MM.1S (cell line): ENCODE measurements around the gene MVP.

Experiments used
- DNase-seq: peaks from one replicate; pipeline ENCODE4 v3.0.0-alpha.2; 2015
- H2AFZ ChIP-seq: fragments of 300-600 bp; sonication (generic); 2 replicates; pipeline ENCODE4 v1.6.0; 2016; ENCODE audit warnings: antibody characterized with exemption, low read length
- H3F3A ChIP-seq: fragments of 300-600 bp; sonication (generic); 2 replicates; pipeline ENCODE4 v1.6.1; 2016; ENCODE audit warnings: mild to moderate bottlenecking, antibody characterized with exemption, low read length, moderate library complexity, mixed read lengths; ENCODE audit not compliant: insufficient read depth
- H3K27ac ChIP-seq: fragments of 300-600 bp; sonication (generic); 2 replicates; pipeline ENCODE4 v1.5.1; 2016; ENCODE audit warnings: mild to moderate bottlenecking, low read length
- H3K27me3 ChIP-seq: fragments of 300-600 bp; sonication (generic); replicated peaks from 2 replicates; pipeline ENCODE4 v1.6.0; 2016; ENCODE audit warnings: low read length; ENCODE audit not compliant: insufficient read depth
- H3K36me3 ChIP-seq: fragments of 300-600 bp; sonication (generic); replicated peaks from 2 replicates; pipeline ENCODE4 v1.6.1; 2016; ENCODE audit warnings: mild to moderate bottlenecking, low read length, mixed read lengths; ENCODE audit not compliant: insufficient read depth
- H3K4me1 ChIP-seq: fragments of 300-600 bp; sonication (generic); 2 replicates; pipeline ENCODE4 v1.6.1; 2016; ENCODE audit warnings: low read length, mixed read lengths
- H3K4me2 ChIP-seq: fragments of 300-600 bp; sonication (generic); 2 replicates; pipeline ENCODE4 v1.6.0; 2016; ENCODE audit warnings: low read depth, low read length
- H3K4me3 ChIP-seq: fragments of 300-600 bp; sonication (generic); 2 replicates; pipeline ENCODE4 v1.5.1; 2016; ENCODE audit warnings: low read length, mixed read lengths
- H3K79me2 ChIP-seq: fragments of 300-600 bp; sonication (generic); 2 replicates; pipeline ENCODE4 v1.6.1; 2016; ENCODE audit warnings: mixed run types, low read length, mixed read lengths
- H3K9ac ChIP-seq: fragments of 300-600 bp; sonication (generic); 2 replicates; pipeline ENCODE4 v1.6.1; 2016; ENCODE audit warnings: low read length, mixed read lengths
- H3K9me2 ChIP-seq: fragments of 300-600 bp; sonication (generic); replicated peaks from 2 replicates; pipeline ENCODE4 v1.6.1; 2016; ENCODE audit warnings: mild to moderate bottlenecking, low read length, mixed read lengths; ENCODE audit not compliant: insufficient read depth
- H3K9me3 ChIP-seq: fragments of 300-600 bp; sonication (generic); replicated peaks from 2 replicates; pipeline ENCODE4 v1.6.1; 2016; ENCODE audit warnings: mild to moderate bottlenecking, low read length, mixed read lengths; ENCODE audit not compliant: insufficient read depth
- H4K20me1 ChIP-seq: fragments of 300-600 bp; sonication (generic); 2 replicates; pipeline ENCODE4 v1.6.1; 2016; ENCODE audit warnings: mild to moderate bottlenecking, low read length, moderate library complexity, mixed read lengths; ENCODE audit not compliant: insufficient read depth
- EZH2 ChIP-seq: fragments of 300-600 bp; sonication (generic); optimal IDR thresholded peaks from 2 replicates; pipeline ENCODE3; 2017; ENCODE audit warnings: low read depth, mild to moderate bottlenecking, antibody characterized with exemption, low read length, mixed read lengths
- EZH2phosphoT487 ChIP-seq: fragments of 300-600 bp; sonication (generic); IDR thresholded peaks from 2 replicates; pipeline ENCODE4 v1.6.1; 2018; ENCODE audit warnings: antibody characterized with exemption, low read length
- TF ChIP-seq, protein P1 (sequence below): fragments of 300-600 bp; sonication (generic); IDR thresholded peaks from 2 replicates; pipeline ENCODE4 v1.5.1; 2016; ENCODE audit warnings: antibody characterized with exemption, low read length, mixed read lengths

The MVP gene

DNA sequence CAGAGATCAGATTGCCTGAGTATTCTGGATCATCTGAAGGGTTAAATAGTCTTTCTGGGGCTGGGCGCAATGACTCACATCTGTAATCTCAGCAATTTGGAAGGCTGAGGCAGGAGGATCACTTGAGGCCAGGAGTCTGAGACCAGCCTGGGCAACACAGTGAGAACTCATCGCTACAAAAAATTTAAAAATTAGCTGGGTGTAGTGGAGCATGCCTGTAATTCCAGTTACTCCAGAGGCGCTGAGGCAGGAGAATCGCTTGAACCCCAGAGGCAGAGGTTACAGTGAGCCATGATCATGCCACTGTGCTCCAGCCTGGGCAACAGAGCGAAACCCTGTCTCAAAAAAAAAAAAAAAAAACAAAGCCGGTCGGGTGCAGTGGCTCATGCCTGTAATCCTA is 15.7 kb downstream of the MVP start:
- H3K27me3 ChIP-seq, result no peaks in the 10 kb centered on the region
- no peak overlapping the region for H3K27ac ChIP-seq
- H4K20me1 ChIP-seq, result no peaks in the 10 kb centered on the region
- H3K79me2 ChIP-seq, result no peaks in the 10 kb centered on the region
- H3K9ac ChIP-seq, result no peak overlapping the region
- no peak for TF ChIP-seq EZH2
- TF ChIP-seq, protein P1, sequence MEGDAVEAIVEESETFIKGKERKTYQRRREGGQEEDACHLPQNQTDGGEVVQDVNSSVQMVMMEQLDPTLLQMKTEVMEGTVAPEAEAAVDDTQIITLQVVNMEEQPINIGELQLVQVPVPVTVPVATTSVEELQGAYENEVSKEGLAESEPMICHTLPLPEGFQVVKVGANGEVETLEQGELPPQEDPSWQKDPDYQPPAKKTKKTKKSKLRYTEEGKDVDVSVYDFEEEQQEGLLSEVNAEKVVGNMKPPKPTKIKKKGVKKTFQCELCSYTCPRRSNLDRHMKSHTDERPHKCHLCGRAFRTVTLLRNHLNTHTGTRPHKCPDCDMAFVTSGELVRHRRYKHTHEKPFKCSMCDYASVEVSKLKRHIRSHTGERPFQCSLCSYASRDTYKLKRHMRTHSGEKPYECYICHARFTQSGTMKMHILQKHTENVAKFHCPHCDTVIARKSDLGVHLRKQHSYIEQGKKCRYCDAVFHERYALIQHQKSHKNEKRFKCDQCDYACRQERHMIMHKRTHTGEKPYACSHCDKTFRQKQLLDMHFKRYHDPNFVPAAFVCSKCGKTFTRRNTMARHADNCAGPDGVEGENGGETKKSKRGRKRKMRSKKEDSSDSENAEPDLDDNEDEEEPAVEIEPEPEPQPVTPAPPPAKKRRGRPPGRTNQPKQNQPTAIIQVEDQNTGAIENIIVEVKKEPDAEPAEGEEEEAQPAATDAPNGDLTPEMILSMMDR, result no peak
- no peak for TF ChIP-seq EZH2phosphoT487
- H3K4me2 ChIP-seq, result no peak overlapping the region
- no peaks in the 10 kb centered on the region for H3K9me2 ChIP-seq
- no peaks in the 10 kb centered on the region for H3K9me3 ChIP-seq
- no peaks in the 10 kb centered on the region for H3F3A ChIP-seq
- H3K4me3 ChIP-seq, result no peak overlapping the region
- H3K4me1 ChIP-seq, result no peaks in the 10 kb centered on the region
- DNase-seq, result no peak
- no peak overlapping the region for H2AFZ ChIP-seq
- H3K36me3 ChIP-seq, result no peaks in the 10 kb centered on the region

DNA sequence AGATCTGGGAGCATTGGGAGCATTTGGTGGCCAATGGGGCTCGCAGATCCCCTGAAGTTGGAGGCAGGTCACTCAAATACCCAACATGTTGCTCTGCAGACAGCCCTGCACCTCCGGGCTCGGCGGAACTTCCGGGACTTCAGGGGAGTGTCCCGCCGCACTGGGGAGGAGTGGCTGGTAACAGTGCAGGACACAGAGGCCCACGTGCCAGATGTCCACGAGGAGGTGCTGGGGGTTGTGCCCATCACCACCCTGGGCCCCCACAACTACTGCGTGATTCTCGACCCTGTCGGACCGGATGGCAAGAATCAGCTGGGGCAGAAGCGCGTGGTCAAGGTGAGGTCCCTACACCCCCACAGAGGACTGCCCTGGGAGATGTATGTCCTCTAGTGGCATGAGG is 16.4 kb downstream of the MVP start:
- TF ChIP-seq EZH2phosphoT487 (no peak), EZH2 (no peak)
- TF ChIP-seq, protein P1, result no peak
- H3K9ac ChIP-seq, result no peak overlapping the region
- no peaks in the 10 kb centered on the region for H3K27me3 ChIP-seq
- H3K4me1 ChIP-seq, result no peaks in the 10 kb centered on the region
- H3K9me2 ChIP-seq, result no peaks in the 10 kb centered on the region
- DNase-seq, result no peak
- no peak overlapping the region for H3K27ac ChIP-seq
- no peak overlapping the region for H3K4me2 ChIP-seq
- no peak overlapping the region for H2AFZ ChIP-seq
- H3K9me3 ChIP-seq, result no peaks in the 10 kb centered on the region
- H3K4me3 ChIP-seq, result no peak overlapping the region
- H3F3A ChIP-seq, result no peaks in the 10 kb centered on the region
- H3K79me2 ChIP-seq, result no peaks in the 10 kb centered on the region
- H3K36me3 ChIP-seq, result no peaks in the 10 kb centered on the region
- no peaks in the 10 kb centered on the region for H4K20me1 ChIP-seq

DNA sequence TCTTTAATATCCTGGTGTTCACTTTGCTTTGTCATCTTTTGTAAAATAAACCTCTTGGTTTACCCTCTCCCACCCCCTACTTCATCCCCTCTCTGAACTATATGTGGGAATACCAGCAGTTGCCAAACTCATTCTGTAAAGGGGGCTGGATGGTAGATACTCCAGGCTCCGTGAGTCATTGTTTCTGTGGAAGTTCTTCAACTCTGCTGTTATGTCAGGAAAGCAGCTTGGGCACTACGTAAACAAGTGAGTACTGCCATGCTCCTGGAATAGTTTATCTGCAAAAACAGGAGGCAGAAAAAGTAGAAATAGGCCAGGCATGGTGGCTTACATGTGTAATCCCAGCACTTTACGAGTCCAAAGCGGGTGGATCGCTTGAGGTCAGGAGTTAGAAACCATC is 17.6 kb downstream of the MVP start:
- no peak for DNase-seq
- H3K36me3 ChIP-seq, result no peaks in the 10 kb centered on the region
- TF ChIP-seq EZH2 (no peak), EZH2phosphoT487 (no peak)
- TF ChIP-seq, protein P1, result no peak
- H4K20me1 ChIP-seq, result no peaks in the 10 kb centered on the region
- H3K27me3 ChIP-seq, result no peaks in the 10 kb centered on the region
- H3K4me3 ChIP-seq, result no peak overlapping the region
- H3K9ac ChIP-seq, result no peak overlapping the region
- H3K4me2 ChIP-seq, result no peak overlapping the region
- no peaks in the 10 kb centered on the region for H3K9me3 ChIP-seq
- H2AFZ ChIP-seq, result no peak overlapping the region
- H3K79me2 ChIP-seq, result no peaks in the 10 kb centered on the region
- no peak overlapping the region for H3K27ac ChIP-seq
- H3F3A ChIP-seq, result no peaks in the 10 kb centered on the region
- H3K4me1 ChIP-seq, result no peaks in the 10 kb centered on the region
- H3K9me2 ChIP-seq, result no peaks in the 10 kb centered on the region
